ENCODE measurements around the gene CDK3. TPM values are rescaled to one million over a fixed set of nuclear protein-coding genes. Genes with fewer than 3 reads are reported as not detected.
A peak's percentile ranks its signal among the peaks of the same experiment; 100 is the strongest.

CDK3 gene
- total RNA-seq, 1 donor from 2014 or later = 3.0 TPM

DNA sequence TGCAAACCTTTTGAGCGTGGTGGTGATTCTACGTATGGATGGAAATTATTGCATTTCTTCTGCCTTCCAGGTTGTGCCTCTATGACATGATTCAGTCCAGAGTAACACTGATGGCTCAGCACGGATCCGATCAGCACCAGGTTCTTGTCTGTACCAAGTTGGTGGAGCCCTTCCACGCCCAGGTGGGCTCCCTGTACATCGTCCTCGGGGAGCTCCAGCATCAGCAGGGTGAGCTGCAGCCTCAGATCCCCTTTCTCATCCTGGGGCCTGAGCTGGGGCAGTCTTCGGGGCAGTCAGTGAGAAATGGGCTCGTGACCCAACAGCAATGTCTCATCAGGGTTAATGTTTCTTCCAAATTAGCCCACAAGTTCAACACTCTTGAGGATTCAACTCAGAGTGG is 9.3 kb upstream of the CDK3 start:
- DNase-seq (ENCODE audit: low read depth) = no peak

DNA sequence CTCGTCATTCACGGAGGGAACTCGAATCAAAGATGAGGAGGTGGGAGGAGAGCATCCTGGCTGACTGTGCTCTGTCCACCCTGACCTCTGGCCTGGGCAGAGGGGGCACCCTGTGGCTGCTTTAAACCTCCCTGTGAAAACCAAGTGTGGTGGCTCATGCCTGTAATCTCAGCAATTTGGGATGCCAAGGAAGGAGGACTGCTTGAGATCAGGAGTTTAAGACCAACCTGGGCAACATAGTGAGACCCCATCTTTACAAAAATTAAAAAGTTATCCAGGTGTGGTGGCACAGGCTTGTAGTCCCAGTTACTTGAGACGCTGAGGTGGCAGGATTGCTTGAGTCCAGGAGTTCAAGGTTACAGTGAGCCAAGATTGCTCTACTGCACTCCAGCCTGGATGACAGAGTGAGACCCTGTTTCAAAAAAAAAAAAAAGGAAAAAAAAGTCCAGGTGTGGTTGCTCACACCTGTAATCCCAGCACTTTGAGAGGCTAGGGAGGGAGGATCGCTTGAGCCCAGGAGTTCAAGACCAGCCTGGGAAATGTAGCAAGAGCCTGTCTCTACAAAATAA is 5.8 kb upstream of the CDK3 start:
- no peak for DNase-seq (ENCODE audit: low read depth)

DNA sequence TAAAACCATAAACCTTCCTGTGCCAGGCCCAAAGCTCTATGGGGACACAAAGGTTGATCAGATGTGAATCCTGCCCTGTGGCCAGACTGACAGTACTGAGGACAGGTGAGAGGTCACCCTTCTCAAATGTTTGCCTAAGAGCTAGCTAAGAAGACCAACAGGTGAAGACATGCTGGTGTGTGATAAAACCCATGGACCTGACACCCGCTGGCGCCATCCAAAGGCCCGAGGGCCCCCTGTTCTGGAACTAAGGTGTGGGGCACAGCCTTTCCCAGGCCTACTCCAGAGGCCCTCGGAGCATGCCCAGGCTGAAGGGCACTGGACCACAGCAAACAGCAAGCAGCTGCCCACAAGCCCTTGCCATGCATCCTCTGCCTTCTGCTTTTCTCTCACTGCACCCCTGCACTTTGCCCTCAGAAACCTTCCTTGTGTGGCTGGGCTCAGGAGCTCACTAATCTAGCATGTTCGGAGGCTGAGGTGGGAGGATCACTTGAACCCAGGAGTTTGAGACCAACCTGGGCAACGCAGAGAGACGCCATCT is 5.2 kb upstream of the CDK3 start:
- DNase-seq (ENCODE audit: low read depth) = no peak

DNA sequence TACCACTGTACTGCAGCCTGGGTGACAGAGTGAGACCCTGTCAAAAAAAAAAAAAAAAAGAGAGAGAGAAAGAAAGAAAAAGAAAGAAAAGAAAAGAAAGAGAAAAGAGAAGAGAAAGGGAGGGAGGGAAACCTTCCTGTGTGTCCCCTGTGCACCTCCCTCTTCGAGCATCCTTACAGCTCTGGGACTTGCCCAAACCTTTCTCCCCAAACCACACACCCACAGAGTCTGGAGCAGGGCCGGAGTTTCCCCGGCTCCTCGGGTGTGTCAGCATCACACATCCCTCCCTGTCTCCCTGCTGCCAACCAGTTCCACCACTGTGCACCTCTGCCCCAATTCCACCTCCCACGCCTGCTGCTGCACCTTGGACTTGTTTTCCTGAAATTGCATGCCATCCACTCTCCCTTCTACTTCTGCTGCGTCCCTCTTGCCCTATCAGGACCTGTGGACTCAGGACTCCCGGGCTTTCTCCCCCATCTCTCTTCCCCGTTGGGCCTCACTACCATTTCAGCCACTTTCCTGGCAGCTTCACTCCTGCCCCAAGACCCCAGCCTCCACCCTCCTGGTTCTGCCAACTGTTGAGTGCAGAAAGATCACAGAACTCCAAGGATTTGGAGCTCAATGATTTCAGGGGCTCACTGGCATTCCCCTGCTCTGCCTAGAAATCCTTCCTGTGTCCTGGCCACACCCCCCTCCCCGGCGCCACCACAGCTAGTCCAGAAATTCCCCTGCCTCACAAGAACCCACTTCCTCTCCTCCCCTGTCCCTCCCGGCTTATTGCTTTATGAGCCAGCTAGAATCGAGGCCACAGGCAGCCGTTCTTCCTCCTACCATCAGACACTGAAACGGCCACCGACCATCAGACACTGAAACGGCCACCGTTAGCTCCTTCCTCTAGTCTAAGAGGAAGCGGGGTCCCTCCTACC is 3.7 kb upstream of the CDK3 start:
- peak; percentile 65 for DNase-seq (ENCODE audit: low read depth)

DNA sequence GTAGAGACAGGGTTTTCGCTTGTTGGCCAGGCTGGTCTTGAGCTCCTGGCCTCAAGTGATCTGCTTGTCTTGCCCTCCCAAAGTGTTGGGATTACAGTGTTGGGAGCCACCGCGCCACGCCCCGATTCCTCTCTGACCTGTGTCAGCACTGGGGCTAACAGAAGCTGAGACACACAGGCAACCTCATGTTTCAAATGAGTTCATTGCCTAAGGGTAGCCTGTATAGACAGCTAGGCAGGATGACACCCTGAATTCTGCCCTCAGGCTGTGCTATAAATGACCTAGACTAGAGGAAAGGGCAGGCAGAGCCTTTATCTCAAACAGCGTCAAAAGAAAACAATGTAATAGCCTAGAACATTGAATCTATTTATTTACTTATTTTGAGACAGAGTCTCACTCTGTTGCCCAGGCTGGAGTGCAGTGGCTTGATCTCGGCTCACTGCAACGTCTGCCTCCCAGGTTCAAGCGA is 2.3 kb upstream of the CDK3 start:
- DNase-seq (ENCODE audit: low read depth) = no peak

DNA sequence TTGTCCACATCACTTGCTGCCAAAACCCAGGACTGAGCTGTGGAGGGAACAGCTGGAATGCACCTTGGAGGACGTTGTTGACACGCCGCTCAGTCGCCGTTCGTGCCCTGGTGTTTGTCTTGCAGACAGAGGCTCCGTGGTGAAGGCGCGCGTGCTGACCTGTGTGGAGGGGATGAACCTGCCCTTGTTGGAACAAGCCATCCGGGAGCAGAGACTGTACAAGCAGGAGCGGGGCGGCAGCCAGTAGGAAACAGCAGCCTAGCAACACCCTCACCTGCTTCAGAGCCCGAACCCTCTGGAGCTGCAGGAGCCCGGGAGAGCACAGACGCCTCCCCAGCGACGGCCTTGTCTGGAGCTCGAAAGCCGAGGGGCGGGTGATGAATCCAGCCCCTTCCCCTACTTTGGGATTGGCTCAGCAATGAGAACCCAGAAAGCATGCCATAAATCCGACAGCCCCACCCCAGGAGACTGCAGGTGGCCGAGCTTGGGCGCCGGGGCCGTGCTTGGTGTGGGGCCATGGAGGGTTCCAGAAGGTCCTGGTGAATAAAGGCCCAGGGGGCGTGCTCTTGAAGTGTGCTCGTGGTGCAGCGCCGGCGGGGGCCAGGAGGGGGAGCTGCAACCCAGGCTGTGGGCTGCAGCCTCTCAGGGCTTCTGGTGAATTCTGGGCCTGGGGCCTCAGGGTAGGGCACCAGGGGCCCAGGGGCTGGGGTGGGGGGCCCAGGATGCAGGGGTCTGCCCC is 470 bp upstream of the CDK3 start:
- no peak for DNase-seq (ENCODE audit: low read depth)

DNA sequence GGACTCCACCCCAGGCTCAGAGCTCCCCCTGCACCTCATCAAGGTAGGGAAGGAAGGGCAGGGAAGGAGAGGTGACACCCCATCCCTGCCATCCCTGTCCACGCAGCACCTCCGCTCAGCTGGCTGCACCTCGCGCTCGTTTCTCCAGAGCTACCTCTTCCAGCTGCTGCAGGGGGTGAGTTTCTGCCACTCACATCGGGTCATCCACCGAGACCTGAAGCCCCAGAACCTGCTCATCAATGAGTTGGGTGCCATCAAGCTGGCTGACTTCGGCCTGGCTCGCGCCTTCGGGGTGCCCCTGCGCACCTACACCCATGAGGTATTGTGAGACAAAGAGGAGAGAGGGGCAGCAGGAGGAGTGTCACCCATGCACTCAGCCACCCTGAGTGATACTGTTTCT is 1.4 kb downstream of the CDK3 start:
- no peak for DNase-seq (ENCODE audit: low read depth)

DNA sequence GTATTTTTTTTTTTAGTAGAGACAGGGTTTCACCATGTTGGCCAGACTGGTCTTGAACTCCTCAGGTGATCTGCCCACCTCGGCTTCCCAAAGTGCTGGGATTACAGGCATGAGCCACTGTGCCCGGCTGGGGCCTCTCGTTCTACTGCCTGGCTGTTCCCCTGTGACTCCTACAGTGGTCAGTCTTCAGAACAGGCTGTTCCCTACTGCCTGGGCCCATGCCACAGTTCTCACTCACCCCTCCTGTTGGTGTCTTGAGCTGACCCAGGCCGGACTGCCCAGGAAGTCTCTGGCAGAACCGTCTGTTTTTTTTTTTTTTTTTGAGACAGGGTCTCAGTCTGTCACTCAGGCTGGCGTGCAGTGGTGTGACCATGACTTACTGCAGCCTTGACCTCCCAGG is 3.3 kb downstream of the CDK3 start:
- DNase-seq (ENCODE audit: low read depth) = no peak

DNA sequence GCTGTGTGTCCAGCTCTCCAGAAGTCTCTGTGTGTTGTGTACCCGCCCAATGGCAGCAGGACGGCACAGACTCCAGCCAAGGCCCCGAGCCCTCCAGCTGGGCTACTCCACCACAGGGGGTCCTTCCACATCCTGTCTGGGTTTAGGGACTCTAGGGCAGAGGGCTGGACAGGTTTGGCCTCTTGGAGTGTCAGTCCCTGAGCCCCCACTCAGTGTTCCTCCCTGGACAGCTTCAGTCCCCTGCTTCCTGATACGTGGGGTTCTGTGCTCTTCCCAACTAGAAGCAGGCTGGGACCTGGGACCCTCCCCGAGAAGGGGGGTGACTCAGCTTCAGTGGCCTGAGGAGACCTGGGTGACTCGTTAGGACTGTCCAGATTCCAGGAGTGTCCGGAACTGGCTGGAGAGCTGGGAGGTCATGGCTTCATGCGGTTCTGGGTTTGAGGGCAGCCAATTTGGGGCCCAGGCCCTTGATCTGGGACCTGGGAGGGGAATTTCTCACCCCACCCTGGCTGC is 4.2 kb downstream of the CDK3 start:
- peak; percentile 12 for DNase-seq (ENCODE audit: low read depth)

DNA sequence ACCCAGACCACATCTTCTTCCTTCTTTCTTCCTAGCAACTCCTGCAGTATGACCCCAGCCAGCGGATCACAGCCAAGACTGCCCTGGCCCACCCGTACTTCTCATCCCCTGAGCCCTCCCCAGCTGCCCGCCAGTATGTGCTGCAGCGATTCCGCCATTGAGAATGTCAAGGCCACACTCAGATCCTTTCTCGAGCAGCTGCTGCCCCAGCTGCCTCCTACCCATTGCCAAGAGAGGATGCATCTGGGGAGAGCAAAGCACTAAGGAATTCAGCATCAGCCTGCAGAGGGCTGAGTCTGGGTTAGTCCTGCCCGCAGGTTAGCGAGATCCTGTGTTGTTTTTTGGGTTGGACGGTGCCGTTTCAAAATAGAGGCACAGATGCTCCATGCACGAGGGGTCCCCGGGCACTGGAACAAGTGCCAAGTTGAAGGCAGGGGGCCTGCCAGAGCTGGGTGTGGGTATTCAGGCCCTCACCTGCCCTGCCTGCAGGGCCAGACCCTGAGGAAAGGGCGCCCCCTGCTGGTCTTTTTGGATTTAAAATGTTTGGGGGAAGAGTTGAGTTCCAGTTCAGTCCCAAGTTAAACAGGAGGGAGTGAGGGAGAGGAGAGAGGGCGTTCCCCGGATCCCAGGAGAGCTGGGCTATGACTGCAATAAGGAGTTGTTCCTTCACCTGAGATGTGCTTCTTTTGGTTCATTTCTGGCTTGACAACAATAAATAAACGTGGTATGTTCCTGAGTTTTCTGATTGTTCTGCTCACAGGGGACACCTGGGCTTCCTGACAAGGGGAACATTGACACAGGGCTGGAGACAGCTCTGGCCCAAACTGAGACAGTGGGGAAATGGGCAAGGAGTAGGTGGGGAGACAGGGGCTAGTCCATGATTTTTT is 4.9 kb downstream of the CDK3 start:
- DNase-seq (ENCODE audit: low read depth) = peak; percentile 36

DNA sequence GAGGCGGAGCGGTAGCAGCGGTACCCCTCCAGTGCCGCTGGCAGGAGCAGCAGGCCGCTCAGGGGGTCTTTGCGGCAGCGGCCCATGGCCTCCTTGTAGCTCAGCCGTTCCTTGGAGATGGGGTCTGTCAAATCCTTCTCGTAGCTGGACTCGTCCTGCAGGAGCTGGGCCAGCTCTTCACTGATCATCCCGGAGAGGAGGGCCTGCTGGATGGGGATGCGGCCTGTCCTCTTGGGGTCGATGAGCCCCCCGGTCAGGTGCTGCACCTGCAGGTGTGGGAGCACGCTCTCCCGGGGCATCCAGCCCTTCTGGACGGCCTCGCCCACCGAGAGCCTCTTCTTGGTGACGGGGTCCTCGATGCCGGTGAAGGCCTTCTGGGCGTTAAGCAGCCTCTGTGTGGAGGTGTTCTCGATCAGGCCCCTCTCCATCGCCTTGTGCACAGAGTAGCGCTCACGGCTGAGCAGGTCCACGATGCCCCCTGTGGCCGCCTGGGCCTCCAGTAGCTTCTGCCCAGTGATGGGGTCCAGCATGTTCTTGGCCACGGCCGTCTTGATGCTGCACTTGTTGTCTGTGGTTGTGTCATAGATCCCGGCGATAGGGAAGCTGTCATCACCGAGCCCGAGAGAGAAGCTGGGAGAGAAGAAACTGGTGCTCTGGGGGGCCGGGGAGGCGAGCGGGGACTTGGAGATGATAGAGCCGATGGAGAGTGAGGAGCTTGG is 6.6 kb downstream of the CDK3 start:
- DNase-seq (ENCODE audit: low read depth) = no peak

DNA sequence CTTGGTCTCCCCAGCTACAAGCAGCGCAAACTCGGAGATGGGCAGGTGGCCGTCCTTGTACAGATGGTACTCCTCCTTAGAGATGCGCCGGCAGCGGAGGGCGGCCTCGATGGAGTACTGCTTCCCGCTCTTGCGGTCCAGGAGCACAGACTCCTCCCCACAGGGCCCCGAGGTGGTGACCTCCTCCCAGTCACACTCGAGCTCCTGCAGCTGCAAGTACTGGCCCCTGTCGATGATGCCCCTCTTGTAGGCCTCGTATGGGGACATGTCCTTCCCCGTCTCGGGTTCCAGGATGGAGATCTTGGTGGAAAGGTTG is 7.2 kb downstream of the CDK3 start:
- DNase-seq (ENCODE audit: low read depth) = no peak

DNA sequence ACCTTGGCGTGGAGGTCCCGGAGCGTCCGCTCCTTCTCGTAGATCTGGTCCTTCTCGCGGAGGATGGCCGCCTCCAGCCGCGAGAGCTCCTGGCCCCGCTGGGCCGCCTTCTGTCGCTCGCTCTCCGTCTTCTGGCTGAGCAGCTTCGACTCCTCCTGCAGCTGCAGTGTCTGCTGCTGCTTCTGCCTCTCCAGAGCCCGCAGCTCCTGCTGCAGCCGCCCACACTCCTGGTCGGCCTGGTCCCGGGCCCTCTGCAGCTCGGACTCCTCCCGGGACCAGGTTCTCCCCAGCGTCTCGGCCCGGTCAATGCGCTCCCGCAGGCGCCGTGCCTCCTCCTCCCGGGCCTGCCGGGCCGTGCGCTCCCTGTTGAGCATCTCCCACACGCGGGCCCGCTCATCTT is 7.6 kb downstream of the CDK3 start:
- DNase-seq (ENCODE audit: low read depth) = no peak

DNA sequence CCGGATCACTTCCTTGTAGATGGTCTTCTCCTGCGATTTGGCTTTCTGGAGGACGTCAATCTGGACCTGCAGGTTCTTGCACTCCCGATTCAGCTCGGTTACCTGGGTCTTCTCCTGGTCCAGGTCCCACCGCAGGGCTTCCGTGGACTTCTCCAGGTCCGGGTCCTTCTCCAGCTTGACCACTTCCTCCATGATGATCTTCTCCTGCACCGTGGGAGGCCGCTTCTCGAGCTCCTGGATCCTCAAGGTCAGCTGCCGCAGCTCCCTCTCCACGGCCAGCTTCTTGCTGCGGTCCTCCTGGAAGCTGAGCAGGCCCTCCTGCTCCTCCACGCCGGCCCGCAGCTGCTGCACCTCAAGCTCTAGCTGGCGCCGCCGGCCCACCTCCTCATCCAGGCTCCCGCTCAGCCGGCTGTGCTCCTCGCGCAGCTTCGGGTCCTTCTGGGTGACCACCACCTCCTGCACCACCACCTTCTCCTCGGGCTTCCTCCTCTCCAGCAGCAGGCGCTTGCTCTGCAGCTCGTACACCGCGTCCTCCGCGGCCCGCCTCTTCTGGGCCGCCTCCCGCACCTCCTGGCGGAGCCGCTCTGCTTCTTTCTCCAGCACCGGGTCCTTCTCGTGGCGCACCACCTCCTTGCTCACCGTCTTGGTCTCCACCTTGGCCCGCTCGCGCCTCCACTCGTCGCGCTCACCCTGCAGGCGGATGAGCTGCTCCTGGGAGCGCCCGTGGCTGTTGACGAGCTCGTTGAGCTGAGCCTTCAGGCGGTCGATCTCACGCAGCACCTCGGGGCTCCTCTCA is 8.2 kb downstream of the CDK3 start:
- no peak for DNase-seq (ENCODE audit: low read depth)

DNA sequence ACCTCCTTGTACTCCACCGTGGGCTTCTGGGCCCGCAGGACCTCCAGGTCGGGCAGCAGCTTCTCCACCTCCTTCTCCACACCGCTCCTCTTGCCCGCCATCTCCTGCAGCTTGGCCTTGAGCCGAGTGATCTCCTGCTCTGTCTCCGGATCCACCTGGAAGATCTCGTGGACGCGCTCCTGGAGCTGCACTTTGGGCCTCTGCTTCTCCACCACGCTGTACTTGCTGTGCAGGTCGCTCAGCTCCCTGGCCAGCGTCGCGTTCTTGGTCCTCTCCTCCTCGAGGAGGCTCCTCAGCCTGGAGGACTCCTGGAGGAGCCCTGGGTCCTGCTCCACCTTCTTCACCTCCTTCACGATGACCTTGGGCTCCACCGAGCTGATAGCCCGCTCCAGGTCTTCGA is 8.8 kb downstream of the CDK3 start:
- no peak for DNase-seq (ENCODE audit: low read depth)

DNA sequence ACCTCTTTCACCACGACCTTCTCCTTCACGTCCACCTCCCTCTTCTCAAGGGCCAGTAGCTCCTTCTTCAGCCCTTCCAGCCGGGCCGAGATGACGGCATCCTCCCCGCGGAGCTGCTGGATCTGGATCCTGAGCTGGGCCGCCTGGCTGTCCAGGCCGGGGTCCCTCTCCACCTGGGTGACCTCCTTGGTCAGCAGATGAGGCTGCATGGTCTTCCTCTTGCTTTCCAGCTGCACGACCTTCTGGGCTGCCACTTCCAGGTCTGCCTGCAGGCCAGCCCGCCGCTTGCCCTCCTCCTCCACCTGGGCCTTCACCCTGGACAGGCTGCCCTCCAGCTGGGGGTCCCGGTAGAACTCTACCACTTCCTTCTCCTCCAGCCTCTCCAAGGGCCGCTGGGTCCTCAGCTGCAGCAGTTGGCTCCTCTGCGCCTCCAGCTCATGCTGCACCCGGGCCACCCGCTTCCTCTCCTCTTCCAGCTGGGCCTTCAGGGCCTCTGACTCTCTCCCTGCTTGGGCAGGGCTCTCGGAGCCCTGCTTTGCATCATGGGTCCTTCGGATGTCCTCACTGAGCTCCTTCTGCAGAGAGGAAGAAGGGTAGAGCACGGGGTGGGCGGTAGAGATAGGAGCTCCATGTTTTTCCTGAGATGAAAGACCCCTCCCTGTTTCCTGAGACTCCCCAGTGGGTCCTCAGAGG is 9.5 kb downstream of the CDK3 start:
- no peak for DNase-seq (ENCODE audit: low read depth)

DNA sequence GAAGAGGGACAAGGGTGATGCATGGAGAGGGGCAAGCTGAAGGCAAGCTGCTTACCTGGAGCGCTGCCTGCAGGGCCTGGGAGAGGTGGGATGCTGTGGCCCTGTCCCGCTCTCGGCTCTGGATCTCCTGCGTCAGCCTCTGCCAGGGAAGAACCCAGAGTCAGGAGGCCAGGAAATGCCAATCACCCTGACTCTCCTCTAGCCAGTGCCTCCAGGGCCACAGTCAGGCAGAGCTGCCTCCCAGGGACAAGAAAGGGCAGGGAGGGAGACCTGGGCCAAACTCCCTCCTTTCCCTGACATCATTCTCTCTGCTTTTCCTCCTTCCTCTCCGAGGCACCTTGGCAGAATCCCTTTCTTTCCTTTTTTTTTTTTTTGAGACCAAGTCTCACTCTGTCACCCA is 11.3 kb downstream of the CDK3 start:
- DNase-seq (ENCODE audit: low read depth) = no peak

DNA sequence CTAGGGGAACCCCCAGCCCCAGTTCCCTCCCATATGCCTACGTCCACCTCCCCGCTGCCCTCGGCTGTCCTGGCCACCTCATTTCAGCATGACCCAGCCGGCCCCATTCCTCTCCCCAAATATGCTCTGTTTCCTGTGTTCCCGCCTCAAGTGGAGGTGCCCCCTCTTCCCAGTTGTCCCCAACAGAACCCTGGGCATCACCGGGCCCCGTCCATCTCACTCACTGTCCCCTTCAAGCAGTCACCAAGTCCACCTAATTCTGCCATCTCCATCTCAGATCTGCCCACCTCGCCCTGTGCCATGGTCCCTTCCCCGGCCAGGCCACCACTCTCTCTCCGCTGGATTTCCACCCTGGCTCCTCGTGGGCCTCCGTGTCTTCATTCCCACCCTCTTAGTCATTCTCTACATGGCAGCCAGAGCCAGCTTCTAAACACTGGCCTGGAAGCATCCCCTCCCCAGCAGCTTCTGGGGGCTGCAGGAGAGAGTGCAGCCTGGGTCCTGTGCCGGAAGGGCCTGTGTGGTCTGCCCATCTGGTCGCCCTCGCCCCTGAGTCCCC is 12.8 kb downstream of the CDK3 start:
- DNase-seq (ENCODE audit: low read depth) = no peak

Data from renal cortical epithelial cell (primary cell).